Measurements from ENCODE around the gene PTPRT.

The PTPRT gene

DNA sequence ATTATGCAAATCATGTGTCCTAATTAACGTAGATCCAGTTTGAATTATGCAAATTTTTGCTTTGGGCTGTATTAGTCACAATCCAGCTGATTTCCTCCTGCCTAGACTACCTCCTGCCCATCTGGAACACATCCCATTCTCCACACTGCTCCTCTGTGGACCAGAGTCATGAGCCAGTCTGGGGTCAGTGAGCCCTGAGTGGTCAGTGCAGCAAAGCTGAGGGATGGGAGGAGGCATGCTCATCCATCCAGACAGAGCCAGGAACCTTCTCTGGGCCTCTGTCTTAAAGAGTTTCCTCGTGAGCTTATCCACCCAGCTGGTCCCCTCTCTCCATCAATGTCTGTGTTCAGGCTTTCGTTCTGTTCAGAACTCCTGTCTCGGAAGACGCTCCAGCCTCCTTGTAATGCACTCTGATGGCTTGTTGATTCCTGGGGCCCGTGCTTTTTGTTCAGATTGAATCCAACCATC lies 747.8 kb downstream of the PTPRT start:
- TF ChIP-seq, protein P1, sequence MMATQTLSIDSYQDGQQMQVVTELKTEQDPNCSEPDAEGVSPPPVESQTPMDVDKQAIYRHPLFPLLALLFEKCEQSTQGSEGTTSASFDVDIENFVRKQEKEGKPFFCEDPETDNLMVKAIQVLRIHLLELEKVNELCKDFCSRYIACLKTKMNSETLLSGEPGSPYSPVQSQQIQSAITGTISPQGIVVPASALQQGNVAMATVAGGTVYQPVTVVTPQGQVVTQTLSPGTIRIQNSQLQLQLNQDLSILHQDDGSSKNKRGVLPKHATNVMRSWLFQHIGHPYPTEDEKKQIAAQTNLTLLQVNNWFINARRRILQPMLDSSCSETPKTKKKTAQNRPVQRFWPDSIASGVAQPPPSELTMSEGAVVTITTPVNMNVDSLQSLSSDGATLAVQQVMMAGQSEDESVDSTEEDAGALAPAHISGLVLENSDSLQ (IDR thresholded peaks at IDR 0.05): no peak
- TF ChIP-seq FOXA1 (IDR thresholded peaks at IDR 0.05) (no peak), ELF4 (IDR thresholded peaks at IDR 0.05) (no peak), FOXK2 (IDR thresholded peaks at IDR 0.05) (no peak), CTBP1 (IDR thresholded peaks at IDR 0.05; ENCODE audit: borderline replicate concordance) (no peak), ARNT (IDR thresholded peaks at IDR 0.05) (no peak), L3MBTL2 (conservative IDR thresholded peaks at IDR 0.05) (no peak)
- ChIA-PET POLR2A (no interaction called here), CTCF (no interaction called here)
- DNase-seq (ENCODE audit: extremely low spot score): no peak

DNA sequence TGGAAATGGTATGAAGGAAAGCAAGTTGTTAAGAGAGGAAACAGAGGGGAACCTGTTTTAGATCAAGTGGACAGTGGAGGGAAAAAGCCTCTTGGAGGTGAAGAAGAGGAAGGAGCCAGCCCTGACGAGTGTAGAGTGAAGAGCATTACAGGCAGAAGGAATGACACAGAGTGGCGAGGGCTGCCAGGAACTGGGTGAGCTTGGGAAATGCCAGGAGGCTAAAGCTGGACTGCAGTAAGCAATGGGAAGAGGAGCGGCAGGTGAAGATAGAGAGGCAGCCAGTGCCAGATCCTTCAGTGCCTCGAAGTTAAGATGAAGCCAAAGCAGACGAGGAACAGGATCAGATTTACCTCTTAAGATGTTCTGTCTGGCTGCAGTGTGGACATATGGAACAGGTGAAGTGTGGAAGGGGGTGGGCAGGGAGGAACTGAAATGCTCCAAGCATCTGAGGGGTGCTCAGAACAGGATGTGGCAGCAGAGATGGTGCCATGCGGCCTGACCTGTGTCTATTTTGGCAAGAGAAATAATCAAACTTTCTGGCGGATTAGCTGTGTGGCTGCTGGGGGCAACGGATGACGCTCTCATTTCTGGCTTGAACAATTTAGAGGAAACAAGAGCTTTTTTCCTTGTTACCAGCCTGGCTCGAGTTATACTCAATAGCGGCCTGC lies 748.4 kb downstream of the PTPRT start:
- ChIA-PET POLR2A (no interaction called here), CTCF (no interaction called here)
- DNase-seq (ENCODE audit: extremely low spot score): no peak
- TF ChIP-seq SUZ12 (IDR thresholded peaks at IDR 0.05): no peak
- TF ChIP-seq HDGF (IDR thresholded peaks at IDR 0.05; ENCODE audit: borderline replicate concordance): no peak
- no peak for TF ChIP-seq CTBP1 (IDR thresholded peaks at IDR 0.05; ENCODE audit: borderline replicate concordance)
- no peak for TF ChIP-seq TARDBP (IDR thresholded peaks at IDR 0.05)
- no peak for TF ChIP-seq FOXA1 (IDR thresholded peaks at IDR 0.05)
- no peak for TF ChIP-seq FOXM1 (IDR thresholded peaks at IDR 0.05; ENCODE audit: borderline replicate concordance)
- TF ChIP-seq FOXK2 (IDR thresholded peaks at IDR 0.05): no peak

DNA sequence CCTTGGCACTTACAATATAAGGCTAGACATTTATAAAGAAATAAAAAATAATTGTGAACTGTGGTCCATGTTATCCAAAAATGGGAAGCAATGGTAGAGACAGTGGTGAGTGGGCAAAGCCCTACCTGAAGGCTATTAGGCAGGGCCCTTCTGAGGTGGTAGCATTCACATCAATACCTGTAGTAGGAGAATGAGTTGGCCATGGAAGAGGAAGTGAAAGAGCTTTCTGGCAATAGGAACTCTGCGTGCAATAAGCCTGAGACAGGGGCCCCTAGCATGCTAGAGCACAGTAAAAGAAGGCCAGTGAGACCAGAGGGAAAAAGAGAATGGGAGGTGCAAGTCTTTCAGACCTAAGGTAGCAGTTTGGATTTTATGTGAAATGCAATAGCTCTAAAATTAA lies 754.5 kb downstream of the PTPRT start:
- CTCF ChIA-PET: no interaction called here
- no peak for DNase-seq (ENCODE audit: extremely low spot score)
- TF ChIP-seq ARNT (IDR thresholded peaks at IDR 0.05) (no peak), TARDBP (IDR thresholded peaks at IDR 0.05) (no peak), NFRKB (IDR thresholded peaks at IDR 0.05) (no peak), FOXA1 (IDR thresholded peaks at IDR 0.05) (no peak), SUZ12 (IDR thresholded peaks at IDR 0.05) (no peak), SP1 (IDR thresholded peaks at IDR 0.05) (no peak), ELF4 (IDR thresholded peaks at IDR 0.05) (no peak), HDGF (IDR thresholded peaks at IDR 0.05; ENCODE audit: borderline replicate concordance) (no peak), LEF1 (IDR thresholded peaks at IDR 0.05; ENCODE audit: borderline replicate concordance) (no peak), BHLHE40 (IDR thresholded peaks at IDR 0.05; ENCODE audit: borderline replicate concordance) (no peak), FOXM1 (IDR thresholded peaks at IDR 0.05; ENCODE audit: borderline replicate concordance) (no peak), L3MBTL2 (conservative IDR thresholded peaks at IDR 0.05) (no peak), FOXK2 (IDR thresholded peaks at IDR 0.05) (no peak)
- TF ChIP-seq, protein P1 (IDR thresholded peaks at IDR 0.05): no peak
- POLR2A ChIA-PET: no interaction called here

DNA sequence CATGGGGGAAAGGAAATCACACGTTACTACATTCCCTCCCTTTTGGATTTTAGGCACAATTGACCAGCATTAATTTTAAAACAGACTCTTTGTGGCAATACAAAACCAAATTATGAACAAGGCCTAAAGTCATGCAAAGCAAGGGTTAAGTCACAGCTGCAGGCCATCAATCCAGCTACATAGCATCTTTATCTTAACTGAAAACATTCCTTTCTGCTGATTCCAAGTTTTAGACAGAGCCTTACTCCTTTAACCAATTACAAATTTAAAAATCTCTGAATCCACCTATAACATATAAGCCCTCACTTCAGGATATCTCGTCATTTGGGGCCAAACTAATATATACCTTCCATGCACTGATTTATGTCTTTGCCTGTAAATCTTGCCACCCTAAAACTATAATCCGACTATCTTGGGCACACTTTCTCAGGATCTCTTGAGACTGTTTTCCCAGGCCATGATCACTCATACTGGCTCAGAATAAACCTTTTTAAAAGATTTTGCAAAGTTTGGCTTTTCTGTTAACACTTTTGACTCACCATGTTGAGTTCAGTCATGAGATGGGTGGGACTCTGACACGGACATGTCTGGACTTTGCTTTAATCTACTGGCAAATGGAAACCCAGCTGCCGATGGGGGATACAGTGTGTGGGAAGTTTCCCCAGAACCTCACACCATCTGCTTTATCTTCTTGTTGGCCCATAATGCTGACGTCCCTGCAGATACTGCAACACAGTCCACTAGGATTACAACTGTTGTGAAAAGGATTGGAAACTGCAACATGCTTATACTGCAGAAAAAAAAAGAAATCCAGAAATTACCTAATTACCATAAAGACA lies 757.0 kb downstream of the PTPRT start:
- TF ChIP-seq NFRKB (IDR thresholded peaks at IDR 0.05) (no peak), L3MBTL2 (conservative IDR thresholded peaks at IDR 0.05) (no peak), LEF1 (IDR thresholded peaks at IDR 0.05; ENCODE audit: borderline replicate concordance) (no peak), FOXM1 (IDR thresholded peaks at IDR 0.05; ENCODE audit: borderline replicate concordance) (no peak), FOXA1 (IDR thresholded peaks at IDR 0.05) (no peak), HDGF (IDR thresholded peaks at IDR 0.05; ENCODE audit: borderline replicate concordance) (no peak), FOXK2 (IDR thresholded peaks at IDR 0.05) (no peak), ARNT (IDR thresholded peaks at IDR 0.05) (no peak), SUZ12 (IDR thresholded peaks at IDR 0.05) (no peak), ZNF384 (IDR thresholded peaks at IDR 0.05) (no peak), CTBP1 (IDR thresholded peaks at IDR 0.05; ENCODE audit: borderline replicate concordance) (no peak), SP1 (IDR thresholded peaks at IDR 0.05) (no peak)
- TF ChIP-seq, protein P1 (IDR thresholded peaks at IDR 0.05): no peak
- ChIA-PET POLR2A (no interaction called here), CTCF (no interaction called here)
- no peak for DNase-seq (ENCODE audit: extremely low spot score)

DNA sequence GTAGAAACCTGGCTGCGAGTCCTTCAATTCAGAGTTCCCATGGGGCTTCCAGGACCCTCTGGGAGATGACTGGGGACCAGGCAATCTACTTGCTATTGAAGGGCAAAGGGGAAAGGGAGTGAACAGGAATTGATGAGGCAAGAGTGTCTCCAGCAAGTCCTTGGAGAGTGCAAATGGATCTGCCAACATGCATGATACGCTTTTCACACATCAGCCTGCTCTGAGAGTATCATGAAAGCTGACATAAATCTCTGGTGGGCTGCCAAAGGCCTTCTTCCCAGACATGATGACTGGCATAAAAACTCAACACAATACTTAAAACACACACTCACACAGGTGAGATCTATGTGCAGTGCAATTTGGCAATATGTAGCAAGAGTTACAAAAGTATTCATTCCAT lies 759.1 kb downstream of the PTPRT start:
- POLR2A ChIA-PET: no interaction called here

More for the DNA sequence above, 759.1 kb downstream of the PTPRT start:
- no peak for TF ChIP-seq L3MBTL2 (conservative IDR thresholded peaks at IDR 0.05)
- TF ChIP-seq FOXM1 (IDR thresholded peaks at IDR 0.05; ENCODE audit: borderline replicate concordance): no peak
- TF ChIP-seq ZNF384 (IDR thresholded peaks at IDR 0.05): no peak
- TF ChIP-seq FOXK2 (IDR thresholded peaks at IDR 0.05): no peak
- TF ChIP-seq, protein P1 (IDR thresholded peaks at IDR 0.05): no peak
- TF ChIP-seq FOXA1 (IDR thresholded peaks at IDR 0.05): no peak
- TF ChIP-seq NFRKB (IDR thresholded peaks at IDR 0.05): no peak
- TF ChIP-seq SP1 (IDR thresholded peaks at IDR 0.05): no peak
- no peak for TF ChIP-seq TARDBP (IDR thresholded peaks at IDR 0.05)
- no peak for TF ChIP-seq ARNT (IDR thresholded peaks at IDR 0.05)
- no peak for TF ChIP-seq LEF1 (IDR thresholded peaks at IDR 0.05; ENCODE audit: borderline replicate concordance)
- no peak for TF ChIP-seq HDGF (IDR thresholded peaks at IDR 0.05; ENCODE audit: borderline replicate concordance)
- no peak for TF ChIP-seq CTBP1 (IDR thresholded peaks at IDR 0.05; ENCODE audit: borderline replicate concordance)
- TF ChIP-seq BHLHE40 (IDR thresholded peaks at IDR 0.05; ENCODE audit: borderline replicate concordance): no peak
- CTCF ChIA-PET: no interaction called here
- DNase-seq (ENCODE audit: extremely low spot score): no peak
